COLO668 (cell line): ENCODE measurements around the gene PRKAG2.

Experiments used
- DNase-seq: peaks from one replicate; lab custom pipeline; 2025; ENCODE audit not compliant: unreplicated experiment; lab: John Stamatoyannopoulos, UW

PRKAG2 gene

DNA sequence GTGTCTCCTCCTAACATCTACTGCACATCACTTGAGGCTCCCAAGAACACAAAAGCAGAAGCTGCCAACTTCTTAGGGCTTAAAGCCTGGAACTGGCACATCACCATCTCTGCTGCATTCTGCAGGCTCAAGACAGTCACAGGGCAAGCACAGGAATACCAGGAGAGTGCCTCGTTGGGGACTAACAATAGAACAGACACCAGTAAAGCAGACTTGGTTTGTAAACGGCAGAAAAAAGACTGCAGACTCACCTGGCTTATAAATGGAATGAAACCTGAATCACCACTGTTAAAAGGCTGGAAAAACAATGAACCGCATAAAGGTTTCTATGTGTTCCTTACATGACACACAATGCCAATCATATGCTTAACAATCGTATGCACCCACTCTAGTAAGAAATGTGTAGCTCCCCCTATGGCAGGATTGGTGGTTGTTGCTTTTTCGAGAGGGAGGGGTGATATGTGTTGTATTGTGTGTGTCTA is 370.0 kb downstream of the PRKAG2 start:
- DNase-seq, result no peak
